Measurements from ENCODE around the gene TSPAN3. TPM values are rescaled to one million over a fixed set of nuclear protein-coding genes. Genes with fewer than 3 reads are reported as not detected.

TSPAN3 gene
- total RNA-seq, 3 donors from 2014 or later = 148 to 398 (median 292) TPM

DNA sequence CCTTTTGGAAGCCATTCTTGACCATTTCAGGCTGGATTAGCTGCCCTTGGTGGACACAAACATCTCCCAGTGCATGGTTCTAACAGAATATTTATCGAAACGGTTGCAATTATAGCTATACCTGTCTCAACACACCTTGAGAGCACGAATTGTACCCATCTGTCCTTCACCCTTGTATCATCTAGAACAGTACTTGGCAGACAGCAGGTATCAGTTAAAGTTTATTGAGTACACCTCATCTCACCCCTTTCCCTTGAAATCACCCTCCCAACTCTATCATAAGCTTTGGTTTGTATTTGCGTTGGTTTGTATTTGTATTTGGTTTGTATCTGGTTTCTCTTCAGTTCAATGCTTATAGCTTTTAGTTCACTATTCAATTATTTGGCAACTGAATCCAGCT lies 12.4 kb downstream of the TSPAN3 start:
- H3K9me3 ChIP-seq = no peaks in the 10 kb centered on the region
- H3K4me1 ChIP-seq = peaks cover 0 to 7% of the 10 kb centered on the region in 2 donors
- no peak for DNase-seq (ENCODE audit: low spot score in 2 of 2)
- no peak overlapping the region for H3K27ac ChIP-seq
- TF ChIP-seq, protein P1, sequence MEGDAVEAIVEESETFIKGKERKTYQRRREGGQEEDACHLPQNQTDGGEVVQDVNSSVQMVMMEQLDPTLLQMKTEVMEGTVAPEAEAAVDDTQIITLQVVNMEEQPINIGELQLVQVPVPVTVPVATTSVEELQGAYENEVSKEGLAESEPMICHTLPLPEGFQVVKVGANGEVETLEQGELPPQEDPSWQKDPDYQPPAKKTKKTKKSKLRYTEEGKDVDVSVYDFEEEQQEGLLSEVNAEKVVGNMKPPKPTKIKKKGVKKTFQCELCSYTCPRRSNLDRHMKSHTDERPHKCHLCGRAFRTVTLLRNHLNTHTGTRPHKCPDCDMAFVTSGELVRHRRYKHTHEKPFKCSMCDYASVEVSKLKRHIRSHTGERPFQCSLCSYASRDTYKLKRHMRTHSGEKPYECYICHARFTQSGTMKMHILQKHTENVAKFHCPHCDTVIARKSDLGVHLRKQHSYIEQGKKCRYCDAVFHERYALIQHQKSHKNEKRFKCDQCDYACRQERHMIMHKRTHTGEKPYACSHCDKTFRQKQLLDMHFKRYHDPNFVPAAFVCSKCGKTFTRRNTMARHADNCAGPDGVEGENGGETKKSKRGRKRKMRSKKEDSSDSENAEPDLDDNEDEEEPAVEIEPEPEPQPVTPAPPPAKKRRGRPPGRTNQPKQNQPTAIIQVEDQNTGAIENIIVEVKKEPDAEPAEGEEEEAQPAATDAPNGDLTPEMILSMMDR (IDR thresholded peaks at IDR 0.05) = no peak
- TF ChIP-seq POLR2A (IDR thresholded peaks at IDR 0.05) (no peak), POLR2AphosphoS5 (IDR thresholded peaks at IDR 0.05) (no peak)
- no peak overlapping the region for H3K4me3 ChIP-seq
- H3K27me3 ChIP-seq = no peaks in the 10 kb centered on the region
- intact Hi-C loops (cut with DNase I; ENCODE audit: low total_unique reads) = no loop called here
- no peaks in the 10 kb centered on the region for H3K36me3 ChIP-seq

DNA sequence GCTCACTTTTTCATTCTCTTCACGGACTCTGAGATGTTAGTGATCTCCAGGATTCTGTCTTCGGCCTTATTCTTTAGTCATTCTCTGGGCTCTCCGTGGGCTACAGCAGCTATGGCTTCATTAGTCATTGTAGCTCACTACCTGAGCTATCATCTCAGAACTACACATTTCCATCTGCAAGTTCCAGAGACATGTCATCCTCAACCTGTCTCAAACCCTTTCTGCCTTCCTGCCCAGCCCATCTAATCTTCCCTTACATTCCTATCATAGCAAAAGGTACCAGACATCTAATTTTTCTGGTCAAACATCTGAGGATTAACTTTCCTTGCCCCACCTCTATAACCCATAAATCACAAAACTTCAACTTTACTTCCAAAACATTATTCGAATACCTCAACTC lies 13.2 kb downstream of the TSPAN3 start:
- H3K4me1 ChIP-seq = peaks cover 0 to 7% of the 10 kb centered on the region in 2 donors
- no peak overlapping the region for H3K4me3 ChIP-seq
- H3K9me3 ChIP-seq = no peaks in the 10 kb centered on the region
- H3K27ac ChIP-seq = no peak overlapping the region
- H3K36me3 ChIP-seq = no peaks in the 10 kb centered on the region
- H3K27me3 ChIP-seq = no peaks in the 10 kb centered on the region
- intact Hi-C loops (cut with DNase I; ENCODE audit: low total_unique reads) = no loop called here
- DNase-seq (ENCODE audit: low spot score in 2 of 2) = no peak
- no peak for TF ChIP-seq POLR2AphosphoS5 (IDR thresholded peaks at IDR 0.05)
- no peak for TF ChIP-seq POLR2A (IDR thresholded peaks at IDR 0.05)
- TF ChIP-seq, protein P1 (IDR thresholded peaks at IDR 0.05) = no peak

DNA sequence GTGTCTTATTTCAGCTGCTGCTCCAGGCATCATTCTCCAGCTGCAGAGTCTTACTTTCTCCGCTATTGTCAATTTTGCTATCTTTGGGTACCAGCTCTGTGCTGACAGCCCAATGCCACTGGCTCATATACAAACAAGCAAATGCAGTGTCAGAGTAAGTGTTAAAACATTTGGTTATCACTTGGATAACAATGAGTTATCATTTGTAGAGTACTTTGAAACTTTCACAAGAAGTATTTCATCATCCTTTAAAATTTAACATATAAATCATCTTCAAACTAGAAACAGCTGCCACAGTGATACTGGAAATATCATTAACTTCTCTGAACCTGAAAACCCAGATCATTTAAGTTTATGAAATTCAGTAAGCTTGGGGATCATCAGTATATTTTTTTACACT lies 13.8 kb downstream of the TSPAN3 start:
- H3K9me3 ChIP-seq = no peaks in the 10 kb centered on the region
- intact Hi-C loops (cut with DNase I; ENCODE audit: low total_unique reads) = no loop called here
- H3K27me3 ChIP-seq = no peaks in the 10 kb centered on the region
- TF ChIP-seq, protein P1 (IDR thresholded peaks at IDR 0.05) = no peak
- no peak for TF ChIP-seq POLR2A (IDR thresholded peaks at IDR 0.05)
- TF ChIP-seq POLR2AphosphoS5 (IDR thresholded peaks at IDR 0.05) = no peak
- no peaks in the 10 kb centered on the region for H3K36me3 ChIP-seq
- peaks cover 0 to 7% of the 10 kb centered on the region in 2 donors for H3K4me1 ChIP-seq
- no peak overlapping the region for H3K4me3 ChIP-seq
- DNase-seq (ENCODE audit: low spot score in 2 of 2) = no peak
- no peak overlapping the region for H3K27ac ChIP-seq

DNA sequence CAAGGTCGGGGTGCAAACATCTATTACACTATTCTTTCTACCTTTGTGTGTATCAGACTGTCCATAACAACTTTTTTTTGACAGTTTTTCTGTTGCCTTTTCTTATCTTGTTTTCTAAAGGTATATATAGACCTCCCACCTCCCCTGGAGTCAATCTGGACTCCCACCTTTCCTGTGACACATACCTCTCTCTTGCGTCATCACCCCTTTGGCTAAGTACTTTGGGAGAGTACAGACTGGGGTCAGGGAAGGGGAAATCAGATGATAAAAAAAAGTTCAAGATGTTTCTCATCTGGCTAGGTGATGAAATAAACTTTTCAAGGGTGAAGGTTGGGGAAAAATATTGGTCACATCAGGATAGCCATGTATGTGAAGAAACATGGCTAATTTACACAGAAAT lies 17.2 kb downstream of the TSPAN3 start:
- Histone ChIP-seq H3K36me3 (no peaks in the 10 kb centered on the region), H3K9me3 (no peaks in the 10 kb centered on the region), H3K27me3 (no peaks in the 10 kb centered on the region), H3K4me3 (no peak overlapping the region), H3K4me1 (no peaks in the 10 kb centered on the region), H3K27ac (no peak overlapping the region)
- intact Hi-C loops (cut with DNase I; ENCODE audit: low total_unique reads) = no loop called here
- TF ChIP-seq POLR2A (IDR thresholded peaks at IDR 0.05) (no peak), POLR2AphosphoS5 (IDR thresholded peaks at IDR 0.05) (no peak)
- TF ChIP-seq, protein P1 (IDR thresholded peaks at IDR 0.05) = no peak
- no peak for DNase-seq (ENCODE audit: low spot score in 2 of 2)

DNA sequence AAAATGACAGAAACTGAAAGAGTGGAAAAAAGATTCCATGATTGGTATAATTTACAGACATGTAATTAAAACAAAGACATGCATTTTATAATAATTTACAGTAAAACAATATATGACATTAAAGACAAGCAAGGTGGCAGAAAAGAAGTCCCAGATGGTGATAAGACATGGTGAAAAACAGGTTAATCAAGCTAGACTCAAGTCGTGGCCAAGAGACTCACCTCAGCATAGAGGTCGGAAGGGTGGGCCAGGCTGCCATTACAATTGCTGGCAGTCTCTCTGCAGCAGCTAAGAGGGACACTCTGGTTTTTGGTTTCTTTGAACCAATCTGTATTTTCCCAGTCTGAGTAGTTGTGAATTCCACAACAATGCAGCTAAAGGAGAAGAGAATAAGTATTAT lies 18.4 kb downstream of the TSPAN3 start:
- intact Hi-C loops (cut with DNase I; ENCODE audit: low total_unique reads) = no loop called here
- Histone ChIP-seq H3K27me3 (no peaks in the 10 kb centered on the region), H3K36me3 (no peaks in the 10 kb centered on the region), H3K27ac (no peak overlapping the region), H3K4me1 (no peaks in the 10 kb centered on the region), H3K9me3 (no peaks in the 10 kb centered on the region), H3K4me3 (no peak overlapping the region)
- TF ChIP-seq, protein P1 (IDR thresholded peaks at IDR 0.05) = no peak
- TF ChIP-seq POLR2AphosphoS5 (IDR thresholded peaks at IDR 0.05) (no peak), POLR2A (IDR thresholded peaks at IDR 0.05) (no peak)
- DNase-seq (ENCODE audit: low spot score in 2 of 2) = no peak

All from breast epithelium (tissue), 4 donors.